Measurements from ENCODE around the gene MBIP.

Gene MBIP

GRCh38 chr14:36258241-36258640, 62.2 kb downstream of the MBIP start:
- DNase-seq, result no peak

- no peak for DNase-seq
Observed at GRCh38 chr14:36256126-36256801, 64.2 kb downstream of the MBIP start.

GRCh38 chr14:36254020-36254624, 66.3 kb downstream of the MBIP start:
- DNase-seq, result no peak
